ENCODE data around the gene ATP10A. TPM values are rescaled to one million over a fixed set of nuclear protein-coding genes. Genes with fewer than 3 reads are reported as not detected.

Gene ATP10A
- total RNA-seq, 1 experiment from 2014 or later = 3.9 TPM

DNA sequence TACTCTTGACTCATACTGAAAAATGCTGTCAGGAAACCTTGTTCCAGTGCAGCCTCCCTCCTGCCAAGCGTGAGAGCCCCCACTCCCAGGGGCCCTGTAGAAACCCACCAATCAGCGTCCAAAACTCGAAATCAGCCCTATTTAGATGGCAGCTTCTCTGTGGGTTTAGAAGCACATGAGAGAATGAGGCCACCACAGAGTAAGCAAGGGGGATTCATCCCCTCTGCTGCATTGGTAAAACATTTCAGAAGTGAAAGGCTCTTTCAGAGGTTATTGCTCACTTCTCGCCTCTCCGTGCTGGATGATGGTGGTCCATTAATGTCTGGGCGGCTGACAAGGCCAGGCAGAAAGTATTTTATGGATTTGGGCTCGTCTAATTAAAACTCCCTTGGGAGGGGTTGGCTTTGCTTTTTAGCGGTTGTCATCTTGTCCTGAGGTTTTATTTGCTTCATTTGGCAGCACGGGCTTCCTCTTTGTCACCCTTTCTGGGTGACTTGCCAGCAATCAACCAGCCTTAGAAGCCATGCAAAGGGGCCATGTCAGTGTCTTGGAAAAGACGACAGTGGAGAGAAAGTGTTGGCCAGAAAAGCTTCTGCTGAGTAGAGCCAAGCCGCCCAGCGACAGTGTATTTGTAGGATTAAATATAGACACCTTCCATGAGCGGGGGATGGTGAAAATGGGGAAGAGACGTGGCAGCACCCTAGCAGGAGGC is 145.5 kb downstream of the ATP10A start:
- H3K36me3 Mint-ChIP-seq (ENCODE audit: insufficient read depth in 1 of 3, low read depth in 3 of 3) = peaks cover 0 to 1% (median 0%) of the 10 kb centered on the region in 3 experiments; a peak in 1 of 7 replicates
- no peak overlapping the region for H3K4me3 Mint-ChIP-seq
- H3K27me3 Mint-ChIP-seq (ENCODE audit: low read depth) = no peaks in the 10 kb centered on the region
- Histone ChIP-seq H3K79me2 (ENCODE audit: insufficient read depth, low read length) (no peaks in the 10 kb centered on the region), H2BK15ac (ENCODE audit: low read depth, low read length) (no peak overlapping the region), H3K4me2 (ENCODE audit: insufficient read depth, insufficient read length, low read length) (no peak overlapping the region), H2BK12ac (ENCODE audit: insufficient read length, low read depth, low read length) (no peak overlapping the region), H2BK20ac (ENCODE audit: low read depth, low read length, poor library complexity, severe bottlenecking) (no peak overlapping the region), H2AK5ac (ENCODE audit: insufficient read length, low read length) (no peak overlapping the region), H3K23ac (ENCODE audit: insufficient read length, low read depth, low read length) (no peak overlapping the region), H4K8ac (replicated peaks; ENCODE audit: insufficient read length, low read depth, low read length) (no peak overlapping the region), H4K20me1 (ENCODE audit: control insufficient read depth, insufficient read depth, insufficient read length) (no peaks in the 10 kb centered on the region), H4K91ac (ENCODE audit: insufficient read length, low read depth, low read length) (no peak overlapping the region), H3K56ac (ENCODE audit: insufficient read length, low read depth, low read length) (no peak overlapping the region), H3K23me2 (ENCODE audit: insufficient read length, low read depth, low read length, poor library complexity, severe bottlenecking) (no peaks in the 10 kb centered on the region), H3K4me1 (ENCODE audit: insufficient read depth, low read length) (no peaks in the 10 kb centered on the region), H3K18ac (ENCODE audit: insufficient read length, low read depth, low read length) (no peak overlapping the region), H3K27me3 (ENCODE audit: insufficient read depth, low read length) (no peaks in the 10 kb centered on the region), H3T11ph (ENCODE audit: low read length) (no peak overlapping the region), H3K14ac (ENCODE audit: insufficient read depth, low read length) (no peak overlapping the region), H3K27ac (ENCODE audit: insufficient read length, low read depth, low read length) (no peak overlapping the region), H3K79me1 (ENCODE audit: insufficient read depth, low read depth, low read length, poor library complexity, severe bottlenecking) (no peaks in the 10 kb centered on the region), H3K4ac (ENCODE audit: low read depth, low read length) (no peak overlapping the region), H3K9ac (ENCODE audit: extremely low read depth, insufficient read length, low read length) (no peak overlapping the region), H2AFZ (ENCODE audit: low read length) (no peak overlapping the region), H4K5ac (ENCODE audit: insufficient read length, low read depth, low read length) (no peak overlapping the region), H3K9me3 (ENCODE audit: control insufficient read depth, low read depth, low read length) (no peaks in the 10 kb centered on the region), H2BK120ac (ENCODE audit: low read depth, low read length, poor library complexity, severe bottlenecking) (no peak overlapping the region), H2BK5ac (ENCODE audit: insufficient read length, low read length) (no peak overlapping the region)
- no peak overlapping the region for H3K27ac Mint-ChIP-seq
- DNase-seq = no peak
- H3K4me1 Mint-ChIP-seq = peaks cover 10 to 13% of the 10 kb centered on the region in 2 experiments
- no peak for TF ChIP-seq CTCF (conservative IDR thresholded peaks at IDR 0.05)
- H3K9me3 Mint-ChIP-seq = no peaks in the 10 kb centered on the region
- WGBS (ENCODE audit: extremely low coverage, insufficient read length, low lambda C conversion rate) = no CpG with 5 or more reads among the region's 14 CpGs
